D721Med (cell line): ENCODE results near the gene EPS8.
A peak's percentile ranks its signal among the peaks of the same experiment; 100 is the strongest.

Source experiments
- DNase-seq: peaks from one replicate; pipeline ENCODE4 v3.0.0; 2011; ENCODE audit warnings: low spot score; ENCODE audit not compliant: insufficient read length
- FAIRE-seq: peaks from 2 replicates; lab custom pipeline; 2011; peaks lifted over from hg19 to GRCh38; lab: Jason Lieb, UNC
- TF ChIP-seq, protein P1 (sequence below): IDR thresholded peaks from 2 replicates; pipeline ENCODE4 v1.5.1; 2012; ENCODE audit warnings: mild to moderate bottlenecking, control low read depth; ENCODE audit not compliant: insufficient read depth; ENCODE audit errors: missing control alignments

EPS8 gene

DNA sequence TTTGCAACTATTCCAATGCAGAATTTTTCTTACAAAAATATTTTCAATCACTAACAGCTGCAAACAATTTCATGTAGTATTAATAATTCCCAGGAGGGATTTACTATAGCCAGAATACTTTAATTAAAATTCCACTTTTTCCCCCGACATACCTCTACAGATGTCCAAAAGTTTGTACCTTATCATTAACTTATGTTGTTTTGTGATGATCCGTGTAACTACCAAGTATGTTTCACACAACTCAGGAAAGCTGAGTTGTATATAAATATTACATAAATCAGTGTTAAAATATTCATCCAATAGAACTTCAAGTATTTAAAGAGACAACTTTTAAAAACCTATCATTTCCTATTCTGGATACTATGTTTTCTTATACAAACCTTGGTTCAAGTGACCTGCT lies 2.4 kb downstream of the EPS8 start:
- no peak for FAIRE-seq
- no peak for DNase-seq
- TF ChIP-seq, protein P1, sequence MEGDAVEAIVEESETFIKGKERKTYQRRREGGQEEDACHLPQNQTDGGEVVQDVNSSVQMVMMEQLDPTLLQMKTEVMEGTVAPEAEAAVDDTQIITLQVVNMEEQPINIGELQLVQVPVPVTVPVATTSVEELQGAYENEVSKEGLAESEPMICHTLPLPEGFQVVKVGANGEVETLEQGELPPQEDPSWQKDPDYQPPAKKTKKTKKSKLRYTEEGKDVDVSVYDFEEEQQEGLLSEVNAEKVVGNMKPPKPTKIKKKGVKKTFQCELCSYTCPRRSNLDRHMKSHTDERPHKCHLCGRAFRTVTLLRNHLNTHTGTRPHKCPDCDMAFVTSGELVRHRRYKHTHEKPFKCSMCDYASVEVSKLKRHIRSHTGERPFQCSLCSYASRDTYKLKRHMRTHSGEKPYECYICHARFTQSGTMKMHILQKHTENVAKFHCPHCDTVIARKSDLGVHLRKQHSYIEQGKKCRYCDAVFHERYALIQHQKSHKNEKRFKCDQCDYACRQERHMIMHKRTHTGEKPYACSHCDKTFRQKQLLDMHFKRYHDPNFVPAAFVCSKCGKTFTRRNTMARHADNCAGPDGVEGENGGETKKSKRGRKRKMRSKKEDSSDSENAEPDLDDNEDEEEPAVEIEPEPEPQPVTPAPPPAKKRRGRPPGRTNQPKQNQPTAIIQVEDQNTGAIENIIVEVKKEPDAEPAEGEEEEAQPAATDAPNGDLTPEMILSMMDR: no peak

DNA sequence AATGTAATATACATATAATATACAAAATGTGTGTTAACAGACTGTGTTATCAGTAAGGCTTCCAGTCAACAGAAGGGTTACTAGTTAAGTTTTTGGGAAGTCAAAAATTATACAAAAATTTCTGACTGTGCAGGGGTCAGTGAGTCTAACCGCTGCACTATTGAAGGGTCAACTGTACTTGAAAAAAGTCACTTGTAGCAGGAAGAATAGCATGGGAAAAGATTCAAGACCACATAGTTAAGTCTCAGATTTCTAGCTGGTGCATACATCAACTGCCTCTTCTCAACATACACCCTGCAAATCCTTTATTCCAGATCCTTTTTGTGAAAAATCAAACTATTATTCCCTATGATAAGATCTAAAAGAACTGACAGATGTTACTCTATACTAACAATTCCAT lies 5.9 kb downstream of the EPS8 start:
- no peak for FAIRE-seq
- DNase-seq: no peak
- TF ChIP-seq, protein P1: no peak

GRCh38 chr12:15782667-15783066 lies 6.5 kb downstream of the EPS8 start:
- DNase-seq (no peak), FAIRE-seq (no peak)
- TF ChIP-seq, protein P1: no peak

DNA sequence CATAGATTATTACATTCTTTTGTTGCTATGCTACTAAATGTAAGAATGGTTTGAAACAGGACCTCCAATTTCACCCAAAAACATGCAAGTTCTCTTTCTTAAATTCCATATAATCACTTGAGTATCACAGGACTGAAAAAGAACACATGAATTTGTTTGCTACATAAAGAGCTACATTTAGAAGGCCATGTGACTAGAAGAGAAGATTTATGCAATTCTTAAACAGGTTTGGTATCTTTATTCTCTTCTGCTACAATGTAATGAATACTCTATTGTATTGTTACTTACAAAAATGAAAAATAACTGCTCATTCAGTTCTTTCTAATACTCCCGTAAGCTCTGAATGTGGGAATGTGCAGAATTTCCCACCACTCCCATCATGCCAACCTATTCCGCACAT lies 9.3 kb downstream of the EPS8 start:
- no peak for DNase-seq
- TF ChIP-seq, protein P1: no peak
- peak; percentile 11 for FAIRE-seq

GRCh38 chr12:15778126-15778525 lies 11.1 kb downstream of the EPS8 start:
- TF ChIP-seq, protein P1: no peak
- no peak for DNase-seq
- no peak for FAIRE-seq

- DNase-seq: no peak
- peak; percentile 41 for FAIRE-seq
- TF ChIP-seq, protein P1: no peak
These were observed 11.7 kb downstream of the EPS8 start for GRCh38 chr12:15777355-15778012.

DNA sequence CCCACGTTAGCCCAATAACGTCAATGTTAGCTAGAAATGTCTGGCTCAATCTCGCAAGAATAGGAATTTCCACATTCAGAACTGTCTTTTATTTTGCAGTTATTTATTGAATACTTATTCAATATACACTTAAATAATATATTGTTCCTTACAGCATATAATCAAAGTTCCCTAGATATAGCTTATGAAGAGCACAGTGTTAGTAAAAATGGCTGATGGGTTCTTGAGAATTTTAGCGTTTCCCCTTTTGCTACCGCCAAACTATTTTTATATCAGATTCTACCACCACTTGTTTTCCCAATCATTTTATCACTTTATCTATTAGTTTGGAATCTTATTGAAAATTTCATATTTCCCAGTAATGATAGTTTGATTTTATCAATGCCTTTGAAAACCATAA lies 12.7 kb downstream of the EPS8 start:
- TF ChIP-seq, protein P1: no peak
- DNase-seq (no peak), FAIRE-seq (no peak)
